C4-2B (cell line): Measurements from ENCODE around the gene PLEKHG4.

Source experiments
- H3K27ac ChIP-seq: fragments of 450-650 bp; 2 replicates; pipeline ENCODE4 v1.5.1; 2017
- ZFX ChIP-seq: fragments of 450-650 bp; IDR thresholded peaks from 2 replicates; pipeline ENCODE4 v1.6.1; 2017
- TF ChIP-seq, protein P1 (sequence below): fragments of 450-650 bp; conservative IDR thresholded peaks from 2 replicates; pipeline ENCODE4 v1.5.1; 2017; ENCODE audit warnings: mild to moderate bottlenecking

PLEKHG4 gene

DNA sequence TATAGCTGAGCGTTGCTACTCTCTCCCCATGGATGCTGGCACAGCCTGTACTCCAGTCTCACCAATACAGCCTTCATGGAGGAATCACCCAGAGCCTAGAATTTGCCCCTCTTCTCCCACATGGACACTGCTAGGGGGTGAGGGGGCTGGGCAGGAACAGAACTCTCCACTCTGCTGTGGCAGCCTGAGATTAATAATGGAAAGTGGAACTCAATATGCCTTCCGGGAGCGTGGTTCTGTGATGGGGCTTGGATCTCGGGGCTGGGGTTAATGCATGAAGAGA, 29.3 kb upstream of the PLEKHG4 start:
- TF ChIP-seq, protein P1, sequence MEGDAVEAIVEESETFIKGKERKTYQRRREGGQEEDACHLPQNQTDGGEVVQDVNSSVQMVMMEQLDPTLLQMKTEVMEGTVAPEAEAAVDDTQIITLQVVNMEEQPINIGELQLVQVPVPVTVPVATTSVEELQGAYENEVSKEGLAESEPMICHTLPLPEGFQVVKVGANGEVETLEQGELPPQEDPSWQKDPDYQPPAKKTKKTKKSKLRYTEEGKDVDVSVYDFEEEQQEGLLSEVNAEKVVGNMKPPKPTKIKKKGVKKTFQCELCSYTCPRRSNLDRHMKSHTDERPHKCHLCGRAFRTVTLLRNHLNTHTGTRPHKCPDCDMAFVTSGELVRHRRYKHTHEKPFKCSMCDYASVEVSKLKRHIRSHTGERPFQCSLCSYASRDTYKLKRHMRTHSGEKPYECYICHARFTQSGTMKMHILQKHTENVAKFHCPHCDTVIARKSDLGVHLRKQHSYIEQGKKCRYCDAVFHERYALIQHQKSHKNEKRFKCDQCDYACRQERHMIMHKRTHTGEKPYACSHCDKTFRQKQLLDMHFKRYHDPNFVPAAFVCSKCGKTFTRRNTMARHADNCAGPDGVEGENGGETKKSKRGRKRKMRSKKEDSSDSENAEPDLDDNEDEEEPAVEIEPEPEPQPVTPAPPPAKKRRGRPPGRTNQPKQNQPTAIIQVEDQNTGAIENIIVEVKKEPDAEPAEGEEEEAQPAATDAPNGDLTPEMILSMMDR: no peak
- no peak for TF ChIP-seq ZFX
- no peak overlapping the region for H3K27ac ChIP-seq

GRCh38 chr16:67252609-67253497, 26.5 kb upstream of the PLEKHG4 start:
- H3K27ac ChIP-seq: no peak overlapping the region
- TF ChIP-seq, protein P1: no peak
- no peak for TF ChIP-seq ZFX

- H3K27ac ChIP-seq: no peak overlapping the region
- TF ChIP-seq ZFX: no peak
- TF ChIP-seq, protein P1: no peak
Observed at GRCh38 chr16:67254801-67255552, 24.4 kb upstream of the PLEKHG4 start.

DNA sequence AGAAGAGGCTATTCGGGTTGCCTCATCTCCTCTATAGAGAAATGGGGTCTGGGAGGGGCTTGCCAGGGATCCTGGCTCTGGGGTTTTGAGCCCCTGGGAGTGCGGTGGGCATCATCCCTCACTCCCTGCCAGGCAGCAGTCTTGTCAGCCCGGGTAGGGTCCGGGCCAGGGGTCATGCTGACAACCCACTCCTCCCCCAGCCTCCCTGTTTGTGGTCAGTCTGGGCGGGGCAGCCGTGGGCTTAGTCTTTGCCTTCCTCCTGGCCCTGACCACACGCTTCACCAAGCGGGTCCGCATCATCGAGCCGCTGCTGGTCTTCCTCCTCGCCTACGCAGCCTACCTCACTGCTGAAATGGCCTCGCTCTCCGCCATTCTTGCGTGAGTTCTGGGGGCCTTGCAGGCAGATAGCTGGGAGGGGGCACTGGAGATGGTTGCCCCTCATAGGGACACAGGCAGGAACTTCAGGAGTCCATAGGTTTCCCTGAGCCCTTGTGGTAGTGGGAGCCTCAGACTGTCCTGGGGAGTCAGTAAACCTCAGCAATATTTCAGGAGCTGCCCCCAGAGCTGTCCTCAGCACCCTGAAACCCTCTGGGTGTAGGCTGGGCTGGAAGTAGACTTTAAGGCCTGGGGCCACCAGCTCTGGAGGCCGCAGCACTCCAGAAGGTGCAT, 23.6 kb upstream of the PLEKHG4 start:
- TF ChIP-seq, protein P1: no peak
- no peak for TF ChIP-seq ZFX
- no peak overlapping the region for H3K27ac ChIP-seq

- H3K27ac ChIP-seq: no peak overlapping the region
- TF ChIP-seq, protein P1: no peak
- no peak for TF ChIP-seq ZFX
Observed at GRCh38 chr16:67256701-67257230, 22.6 kb upstream of the PLEKHG4 start.

GRCh38 chr16:67257486-67258160, 21.7 kb upstream of the PLEKHG4 start:
- no peak overlapping the region for H3K27ac ChIP-seq
- TF ChIP-seq, protein P1: no peak
- TF ChIP-seq ZFX: no peak
